GM12865 (cell line): Measurements from ENCODE around the gene HIKESHI.
"Not testable (repeated sequence)": the region's sequence is repeated elsewhere in the genome, so short reads cannot be mapped to it uniquely, and the experiment has no call there.

Experiments used
- DNase-seq: peaks from one replicate; pipeline ENCODE4 v3.0.0; 2010; ENCODE audit warnings: low read depth
- H3K4me3 ChIP-seq: 2 replicates; pipeline ENCODE4 v1.5.1; 2011; ENCODE audit warnings: mild to moderate bottlenecking, low read depth, low read length, control low read depth
- CTCF ChIP-seq: IDR thresholded peaks from 2 replicates; pipeline ENCODE4 v1.5.1; 2011; ENCODE audit warnings: low read length, control low read depth, low read depth, inconsistent platforms; ENCODE audit not compliant: insufficient read depth; ENCODE audit errors: missing control alignments

The HIKESHI gene

GRCh38 chr11:86292912-86293616 lies 9.0 kb upstream of the HIKESHI start:
- no peak overlapping the region for H3K4me3 ChIP-seq
- TF ChIP-seq CTCF: no peak
- DNase-seq: peak; percentile 75

- H3K4me3 ChIP-seq: no peak overlapping the region
- no peak for DNase-seq
- TF ChIP-seq CTCF: no peak
These were observed 8.0 kb upstream of the HIKESHI start for GRCh38 chr11:86294026-86294425.

GRCh38 chr11:86301742-86302091 lies 323 bp upstream of the HIKESHI start:
- TF ChIP-seq CTCF: no peak
- DNase-seq: no peak
- peak overlapping the region; percentile 77 for H3K4me3 ChIP-seq

GRCh38 chr11:86303257-86303656 lies 1.2 kb downstream of the HIKESHI start:
- no peak for DNase-seq
- H3K4me3 ChIP-seq: peak overlapping the region; percentile 77
- TF ChIP-seq CTCF: no peak

GRCh38 chr11:86308710-86309109 lies 6.7 kb downstream of the HIKESHI start:
- not testable (repeated sequence) for H3K4me3 ChIP-seq, DNase-seq

- TF ChIP-seq CTCF: no peak
- H3K4me3 ChIP-seq: no peak overlapping the region
- DNase-seq: no peak
These were observed 11.8 kb downstream of the HIKESHI start for GRCh38 chr11:86313793-86314192.

GRCh38 chr11:86314636-86315035 lies 12.6 kb downstream of the HIKESHI start:
- no peak for DNase-seq
- TF ChIP-seq CTCF: no peak
- H3K4me3 ChIP-seq: no peak overlapping the region
